ENCODE data around the gene GABRE. TPM values are rescaled to one million over a fixed set of nuclear protein-coding genes. Genes with fewer than 3 reads are reported as not detected.

The GABRE gene
- total and polyA plus RNA-seq, 2 of the 13 experiments (the other 11 are each of a cell fraction or from before 2014, with no cell fraction given): 12.2 to 66.2 TPM

DNA sequence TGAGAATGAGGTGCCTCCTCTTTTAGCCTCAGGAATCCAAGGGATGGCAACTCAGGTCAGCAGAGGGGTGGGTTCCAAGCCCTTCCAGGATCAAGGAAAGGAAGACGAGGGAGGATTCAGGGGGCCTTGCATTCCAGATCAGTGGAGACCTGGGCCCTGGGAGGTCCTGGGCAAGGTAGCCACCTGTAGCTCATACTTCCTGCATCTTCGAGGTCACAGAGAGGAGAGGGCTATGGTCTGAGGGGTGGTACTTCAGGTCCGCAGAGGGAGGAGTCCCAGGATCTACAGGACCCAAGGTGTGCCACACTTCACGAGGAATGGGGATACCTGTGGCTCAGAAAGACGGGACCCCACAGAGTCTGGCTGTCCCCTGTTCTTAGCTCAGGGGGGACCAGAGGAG lies 52.6 kb downstream of the GABRE start (continued):
- no peak for TF ChIP-seq KDM6A (CRISPR knock-in tag; IDR thresholded peaks at IDR 0.05; ENCODE audit: low read depth)
- TF ChIP-seq KAT7 (CRISPR knock-in tag; IDR thresholded peaks at IDR 0.05; ENCODE audit: borderline replicate concordance): no peak

DNA sequence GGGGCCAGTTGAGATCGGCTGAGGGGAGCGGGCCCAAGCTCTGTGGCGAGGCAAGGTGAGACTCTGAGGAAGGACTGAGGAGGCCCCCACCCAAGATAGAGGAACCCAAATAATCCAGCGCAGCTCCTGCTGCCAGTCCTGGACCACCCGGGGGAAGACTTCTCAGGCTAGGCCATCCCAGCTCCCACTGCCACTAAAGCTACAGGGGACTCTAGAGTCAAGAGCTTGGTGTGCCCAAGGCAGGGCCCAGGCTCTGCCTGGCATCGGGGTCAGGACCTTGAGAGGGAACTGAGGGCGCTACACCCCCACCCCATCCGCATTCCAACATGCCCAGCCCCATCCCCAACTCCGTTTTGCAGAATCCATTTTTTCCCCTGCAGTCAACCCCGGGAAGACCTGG lies 53.2 kb downstream of the GABRE start:
- Histone ChIP-seq H3K36me3 (replicated peaks in 1 of 2; ENCODE audit: control insufficient read depth in 1 of 2, insufficient read depth in 2 of 2, low read length in 2 of 2) (no peaks in the 10 kb centered on the region), H3K9me3 (ENCODE audit: low read length) (no peaks in the 10 kb centered on the region), H3K4me1 (ENCODE audit: insufficient read depth, low read length) (no peaks in the 10 kb centered on the region), H3K27me3 (ENCODE audit: control insufficient read depth in 1 of 2, insufficient read depth in 2 of 2, low read length in 2 of 2) (0 out of 5 replicates have a peak, but pooled peaks cover 0 to under 1% of the 10 kb centered on the region in 2 experiments), H3K4me3 (replicated peaks in 1 of 3; ENCODE audit: insufficient read depth in 1 of 3, low read depth in 2 of 3, low read length in 3 of 3) (no peak overlapping the region), H3K4me2 (ENCODE audit: low read depth, low read length) (no peak overlapping the region), H3K9ac (ENCODE audit: insufficient read depth, low read depth, low read length) (no peak overlapping the region), H3K27ac (ENCODE audit: extremely low read length, insufficient read depth, low read length) (no peak overlapping the region), H2AFZ (ENCODE audit: low read length) (no peak overlapping the region), H3K79me2 (ENCODE audit: insufficient read depth, low read length) (no peaks in the 10 kb centered on the region), H4K20me1 (ENCODE audit: insufficient read depth, low read length) (no peaks in the 10 kb centered on the region)
- in situ Hi-C loops (cut with HindIII; ENCODE audit: extremely low pct_ligation_motif_present, low pct_unique_long_range_greater_than_20kb) (no loop called here), intact Hi-C loops (cut with micrococcal nuclease; ENCODE audit: unreplicated experiment) (no loop called here)
- ATAC-seq (no peak), DNase-seq (ENCODE audit: low spot score) (no peak), FAIRE-seq (no peak)
- TF ChIP-seq, protein P1, sequence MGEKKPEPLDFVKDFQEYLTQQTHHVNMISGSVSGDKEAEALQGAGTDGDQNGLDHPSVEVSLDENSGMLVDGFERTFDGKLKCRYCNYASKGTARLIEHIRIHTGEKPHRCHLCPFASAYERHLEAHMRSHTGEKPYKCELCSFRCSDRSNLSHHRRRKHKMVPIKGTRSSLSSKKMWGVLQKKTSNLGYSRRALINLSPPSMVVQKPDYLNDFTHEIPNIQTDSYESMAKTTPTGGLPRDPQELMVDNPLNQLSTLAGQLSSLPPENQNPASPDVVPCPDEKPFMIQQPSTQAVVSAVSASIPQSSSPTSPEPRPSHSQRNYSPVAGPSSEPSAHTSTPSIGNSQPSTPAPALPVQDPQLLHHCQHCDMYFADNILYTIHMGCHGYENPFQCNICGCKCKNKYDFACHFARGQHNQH (CRISPR knock-in tag; IDR thresholded peaks at IDR 0.05): no peak
- TF ChIP-seq ZNF607 (CRISPR knock-in tag; IDR thresholded peaks at IDR 0.05; ENCODE audit: borderline replicate concordance): no peak
- TF ChIP-seq STAT5B (CRISPR knock-in tag; IDR thresholded peaks at IDR 0.05): no peak
- no peak for TF ChIP-seq BRD4 (CRISPR knock-in tag; IDR thresholded peaks at IDR 0.05)
- TF ChIP-seq, protein P2, sequence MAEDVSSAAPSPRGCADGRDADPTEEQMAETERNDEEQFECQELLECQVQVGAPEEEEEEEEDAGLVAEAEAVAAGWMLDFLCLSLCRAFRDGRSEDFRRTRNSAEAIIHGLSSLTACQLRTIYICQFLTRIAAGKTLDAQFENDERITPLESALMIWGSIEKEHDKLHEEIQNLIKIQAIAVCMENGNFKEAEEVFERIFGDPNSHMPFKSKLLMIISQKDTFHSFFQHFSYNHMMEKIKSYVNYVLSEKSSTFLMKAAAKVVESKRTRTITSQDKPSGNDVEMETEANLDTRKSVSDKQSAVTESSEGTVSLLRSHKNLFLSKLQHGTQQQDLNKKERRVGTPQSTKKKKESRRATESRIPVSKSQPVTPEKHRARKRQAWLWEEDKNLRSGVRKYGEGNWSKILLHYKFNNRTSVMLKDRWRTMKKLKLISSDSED (CRISPR knock-in tag; IDR thresholded peaks at IDR 0.05): no peak
- TF ChIP-seq ZNF7 (CRISPR knock-in tag; IDR thresholded peaks at IDR 0.05): no peak
- no peak for TF ChIP-seq ZBTB38 (CRISPR knock-in tag; IDR thresholded peaks at IDR 0.05)
- no peak for TF ChIP-seq ATRX (CRISPR knock-in tag; IDR thresholded peaks at IDR 0.05; ENCODE audit: borderline replicate concordance)
- TF ChIP-seq TRIM24 (CRISPR knock-in tag; IDR thresholded peaks at IDR 0.05): no peak
- TF ChIP-seq, protein P3, sequence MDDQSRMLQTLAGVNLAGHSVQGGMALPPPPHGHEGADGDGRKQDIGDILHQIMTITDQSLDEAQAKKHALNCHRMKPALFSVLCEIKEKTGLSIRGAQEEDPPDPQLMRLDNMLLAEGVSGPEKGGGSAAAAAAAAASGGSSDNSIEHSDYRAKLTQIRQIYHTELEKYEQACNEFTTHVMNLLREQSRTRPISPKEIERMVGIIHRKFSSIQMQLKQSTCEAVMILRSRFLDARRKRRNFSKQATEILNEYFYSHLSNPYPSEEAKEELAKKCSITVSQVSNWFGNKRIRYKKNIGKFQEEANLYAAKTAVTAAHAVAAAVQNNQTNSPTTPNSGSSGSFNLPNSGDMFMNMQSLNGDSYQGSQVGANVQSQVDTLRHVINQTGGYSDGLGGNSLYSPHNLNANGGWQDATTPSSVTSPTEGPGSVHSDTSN (CRISPR knock-in tag; IDR thresholded peaks at IDR 0.05; ENCODE audit: borderline replicate concordance): no peak
- 7% methylated on average over 3 of the region's 10 CpGs for WGBS (ENCODE audit: low lambda C conversion rate)
- CTCF ChIA-PET (ENCODE audit: low intra/inter-chr PET ratio, low total read pairs): no interaction called here
- no TSS peak for BruUV-seq (replicated peaks)
- POLR2A ChIA-PET: no interaction called here

Measured in HepG2 (cell line).